GM21529 (cell line): ENCODE results near the gene WDR70.
"Not testable (repeated sequence)": the region's sequence is repeated elsewhere in the genome, so short reads cannot be mapped to it uniquely, and the experiment has no call there.

Experiments
- ATAC-seq: cut with Tn5 transposase; IDR thresholded peaks from one replicate; pipeline ENCODE4 v1.9.1; 2021; ENCODE audit not compliant: unreplicated experiment

WDR70 gene

GRCh38 chr5:37568018-37568753, 189.1 kb downstream of the WDR70 start:
- no peak for ATAC-seq

DNA sequence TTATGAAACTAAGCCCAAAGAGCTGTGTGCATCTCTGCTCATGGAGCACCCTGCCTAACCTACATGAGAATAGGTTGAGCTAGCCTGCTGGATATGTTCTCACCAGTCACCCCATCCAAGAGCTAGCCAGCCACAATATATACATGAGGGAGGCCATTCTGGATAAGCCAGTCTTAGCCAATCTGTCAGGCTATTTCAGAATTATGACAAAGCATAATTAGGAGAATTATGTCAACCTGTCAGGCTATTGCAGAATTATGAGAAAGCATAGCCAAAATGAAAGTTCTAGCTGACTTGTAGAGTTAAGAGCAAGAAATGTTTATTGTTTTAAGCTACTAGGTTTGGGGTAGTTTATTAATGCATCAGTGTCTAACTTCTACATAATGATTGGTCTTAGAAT, 189.8 kb downstream of the WDR70 start:
- ATAC-seq = no peak

- ATAC-seq = no peak
Measured at GRCh38 chr5:37569466-37569865, 190.3 kb downstream of the WDR70 start.

GRCh38 chr5:37570597-37570996, 191.5 kb downstream of the WDR70 start:
- no peak for ATAC-seq

DNA sequence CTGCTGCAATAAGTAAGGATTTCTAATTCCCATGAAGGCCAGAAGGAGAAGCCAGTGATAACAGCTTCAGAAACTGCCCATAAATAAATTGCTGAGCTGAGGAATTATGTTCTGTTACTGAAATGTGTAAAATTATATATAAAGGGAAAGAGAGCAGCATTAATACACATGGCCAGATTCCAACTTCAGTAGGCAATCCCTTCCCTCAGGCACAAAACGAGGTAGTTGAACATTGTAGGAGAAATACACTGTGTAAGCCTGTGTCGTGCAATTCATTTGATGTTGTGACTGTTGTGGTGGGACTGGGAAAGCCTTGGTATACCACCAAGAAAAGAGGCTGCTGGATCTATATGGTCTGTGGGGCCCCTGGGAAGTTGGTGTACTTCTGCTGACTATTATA, 192.9 kb downstream of the WDR70 start:
- no peak for ATAC-seq

DNA sequence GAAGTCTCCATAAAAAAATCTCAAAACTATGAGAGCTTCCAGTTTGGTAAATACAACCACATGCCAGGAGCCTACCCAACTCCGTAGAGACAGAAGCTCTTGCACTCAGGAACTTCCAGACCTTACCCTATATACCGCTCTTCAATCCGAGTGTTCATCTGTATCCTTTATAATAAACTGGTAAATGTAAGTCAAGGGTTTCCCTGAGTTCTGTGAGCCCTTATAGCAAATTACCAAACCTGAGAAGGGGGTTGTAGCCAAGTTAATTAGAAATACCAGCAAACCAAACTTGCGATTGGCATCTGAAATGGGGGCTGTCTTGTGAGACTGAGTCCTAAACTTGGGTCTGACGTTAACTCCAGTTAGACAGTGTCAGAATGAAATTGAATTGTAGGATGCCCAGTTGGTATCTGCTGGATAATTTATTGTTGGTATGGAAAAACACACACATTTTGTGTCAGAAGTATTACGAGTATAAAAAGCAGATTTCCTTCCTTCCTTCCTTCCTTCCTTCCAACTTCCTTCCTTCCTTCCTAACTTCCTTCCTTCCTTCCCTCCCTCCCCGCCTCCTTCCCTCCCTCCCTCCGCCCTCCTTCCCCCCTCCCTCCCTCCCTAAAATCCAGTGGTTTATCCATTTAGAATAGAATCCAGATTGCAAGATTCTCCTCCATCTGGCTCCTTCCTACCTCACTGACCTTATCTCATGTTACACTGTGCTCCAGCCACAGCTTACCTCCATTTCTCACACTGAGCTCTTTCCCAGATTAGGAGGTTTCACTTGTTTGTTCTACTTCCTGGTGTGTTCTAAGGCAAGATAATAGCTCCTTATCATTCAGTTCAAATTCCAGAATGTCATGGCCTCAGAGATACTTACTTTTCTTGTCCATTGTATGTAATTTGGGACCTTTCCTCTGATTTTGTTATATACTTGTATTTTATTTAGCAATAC, 196.7 kb downstream of the WDR70 start:
- ATAC-seq = no peak

DNA sequence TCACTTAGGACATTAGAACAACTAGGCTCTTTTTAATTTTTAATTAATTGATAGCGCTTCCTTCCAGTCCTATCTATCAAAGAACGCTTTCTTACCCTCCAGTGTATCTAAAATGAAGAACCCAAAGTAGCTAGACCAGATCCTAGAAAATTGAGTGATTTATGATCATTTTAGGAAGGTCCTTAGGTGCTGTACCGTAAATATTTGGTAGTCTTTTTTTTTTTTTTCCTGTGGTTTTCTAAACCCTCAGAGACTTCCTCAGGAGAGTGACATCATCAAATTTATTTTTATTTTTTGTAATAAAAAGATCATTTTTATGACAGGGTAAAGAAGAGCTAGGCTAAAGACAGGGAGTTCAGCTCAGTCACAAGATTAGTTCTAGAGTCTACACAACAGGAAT, 197.4 kb downstream of the WDR70 start:
- ATAC-seq = no peak

DNA sequence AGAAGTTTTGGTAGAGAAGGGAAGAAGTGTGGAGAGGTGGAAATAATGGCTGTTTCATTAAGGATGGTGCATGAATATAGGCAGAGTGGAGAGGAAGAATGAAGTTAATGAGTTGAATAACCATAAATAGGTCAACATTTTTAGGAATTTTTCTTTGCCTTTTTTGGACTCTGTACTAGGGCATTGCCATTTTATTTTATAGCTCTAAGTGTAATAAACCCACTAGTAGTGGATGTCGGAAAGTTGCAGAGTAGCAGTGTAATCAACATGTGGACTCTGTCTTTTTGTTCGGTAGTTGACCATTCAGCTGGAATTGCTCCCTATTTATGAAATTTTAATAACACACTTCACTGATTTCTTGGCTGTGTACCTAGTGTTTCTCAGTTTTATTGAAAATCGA, 199.1 kb downstream of the WDR70 start:
- no peak for ATAC-seq

- ATAC-seq = no peak
Measured at GRCh38 chr5:37580106-37580505, 201.0 kb downstream of the WDR70 start.

DNA sequence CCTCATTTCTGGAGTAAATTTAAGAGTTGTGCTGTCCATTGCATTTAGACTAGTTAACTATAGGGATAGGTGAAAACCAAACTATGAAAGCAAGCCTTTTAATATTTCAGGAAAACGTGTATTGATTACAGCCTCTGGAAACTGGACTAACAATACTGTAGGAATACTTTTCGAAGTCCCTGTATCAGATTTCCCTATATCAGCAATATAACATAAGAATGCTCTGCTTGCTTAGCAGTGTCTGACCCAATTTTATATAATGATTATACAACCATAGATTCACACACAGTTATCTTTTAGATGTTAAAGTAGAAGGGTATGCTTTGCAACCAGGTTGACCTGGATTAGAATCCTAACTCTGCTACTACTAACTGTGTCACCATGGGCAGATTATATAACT, 203.1 kb downstream of the WDR70 start:
- no peak for ATAC-seq

GRCh38 chr5:37593292-37593691, 214.2 kb downstream of the WDR70 start:
- ATAC-seq = not testable (repeated sequence)

DNA sequence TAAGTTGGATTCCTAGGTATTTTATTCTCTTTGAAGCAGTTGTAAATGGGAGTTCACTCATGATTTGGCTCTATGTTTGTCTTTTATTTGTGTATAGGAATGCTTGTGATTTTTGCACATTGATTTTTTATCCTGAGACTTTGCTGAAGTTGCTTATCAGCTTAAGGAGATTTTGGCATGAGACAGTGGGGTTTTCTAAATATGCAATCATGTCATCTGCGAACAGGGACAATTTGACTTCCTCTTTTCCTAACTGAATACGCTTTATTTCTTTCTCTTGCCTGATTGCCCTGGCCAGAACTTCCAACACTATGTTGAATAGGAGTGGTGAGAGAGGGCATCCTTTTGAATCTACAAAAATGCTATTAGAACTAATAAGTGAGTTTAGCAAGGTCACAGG, 215.7 kb downstream of the WDR70 start:
- not testable (repeated sequence) for ATAC-seq

DNA sequence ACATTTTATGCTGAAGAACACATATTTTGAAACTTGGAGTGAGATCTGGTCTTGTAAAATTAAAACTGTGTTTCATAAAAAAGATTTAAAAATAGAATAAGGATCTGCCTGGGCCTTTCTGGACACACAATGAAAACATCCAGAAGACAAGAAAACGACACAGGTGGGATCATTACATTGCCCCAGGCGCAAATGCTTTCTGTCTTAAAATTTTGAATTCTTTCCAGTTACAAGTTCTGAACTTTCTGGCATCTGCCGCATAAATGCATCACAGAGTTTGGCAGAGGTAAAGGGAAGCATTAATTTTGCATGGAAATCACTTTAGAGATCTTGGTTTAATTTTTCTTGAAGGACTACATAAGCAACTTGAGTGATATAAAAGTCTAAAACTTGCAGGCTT, 219.6 kb downstream of the WDR70 start:
- no peak for ATAC-seq

- no peak for ATAC-seq
Measured at GRCh38 chr5:37601163-37601562, 222.0 kb downstream of the WDR70 start.

DNA sequence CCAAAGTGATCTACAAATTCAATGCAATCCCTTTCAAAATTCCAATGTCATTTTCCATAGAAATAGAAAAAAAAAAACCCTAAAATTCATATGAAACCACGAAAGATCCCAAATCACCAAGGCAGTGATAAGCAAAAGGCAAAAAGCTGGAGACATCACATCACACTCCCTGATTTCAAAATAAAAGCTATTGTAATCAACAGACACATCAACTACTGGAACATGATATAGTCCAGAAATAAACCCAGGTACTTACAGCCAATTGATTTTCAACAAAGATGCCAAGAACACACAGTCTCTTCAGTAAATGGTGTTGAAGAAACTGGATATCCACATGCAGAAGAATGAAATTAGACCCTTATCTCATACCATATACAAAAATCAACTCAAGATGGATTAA, 224.0 kb downstream of the WDR70 start:
- no peak for ATAC-seq

- no peak for ATAC-seq
Measured at GRCh38 chr5:37604290-37604689, 225.2 kb downstream of the WDR70 start.

DNA sequence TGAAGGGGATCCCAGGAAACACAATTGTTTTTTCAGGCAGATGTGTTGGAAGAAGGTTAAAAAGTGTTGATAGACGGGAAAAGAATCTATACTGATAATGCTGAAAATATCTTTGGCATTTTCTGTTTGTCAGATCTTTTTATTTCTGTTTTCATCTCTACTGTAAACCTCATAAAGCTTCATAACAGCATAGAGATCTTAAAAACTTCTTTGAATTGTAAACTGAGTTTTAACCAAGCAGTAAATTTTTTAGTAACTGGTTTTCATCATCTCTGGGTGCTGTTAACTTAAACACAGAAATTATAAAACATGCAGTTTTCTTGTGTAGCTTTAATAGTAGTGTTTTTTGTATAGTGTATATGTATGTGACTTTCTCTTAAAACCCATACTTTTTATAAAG, 227.0 kb downstream of the WDR70 start:
- no peak for ATAC-seq

GRCh38 chr5:37606632-37607248, 227.6 kb downstream of the WDR70 start:
- no peak for ATAC-seq

DNA sequence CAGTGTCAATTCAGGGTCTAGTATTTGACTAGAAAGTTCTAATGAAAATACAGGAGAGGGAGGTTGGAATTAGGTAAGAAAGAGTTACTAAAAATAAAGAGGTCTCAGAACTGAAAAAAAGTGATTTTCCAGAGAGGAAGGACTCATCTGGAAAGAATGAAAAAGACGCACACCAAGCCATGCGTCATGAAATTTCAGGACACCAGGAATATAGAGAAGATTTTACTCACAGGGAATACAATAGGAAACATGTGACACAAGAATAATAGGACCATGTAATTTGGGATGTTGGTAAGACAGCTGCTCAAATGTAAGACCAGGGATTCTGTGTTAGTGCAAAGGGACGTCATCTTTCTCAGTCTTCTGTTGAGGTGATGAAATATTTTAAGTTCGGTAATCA, 236.1 kb downstream of the WDR70 start:
- ATAC-seq = no peak

GRCh38 chr5:37619353-37619752, 240.2 kb downstream of the WDR70 start:
- no peak for ATAC-seq

GRCh38 chr5:37622354-37622753, 243.2 kb downstream of the WDR70 start:
- ATAC-seq = not testable (repeated sequence)

- ATAC-seq = no peak
Measured at GRCh38 chr5:37626266-37626665, 247.1 kb downstream of the WDR70 start.
